ENCODE data around the gene FER. TPM values are rescaled to one million over a fixed set of nuclear protein-coding genes. Genes with fewer than 3 reads are reported as not detected.
"Not testable (repeated sequence)": the region's sequence is repeated elsewhere in the genome, so short reads cannot be mapped to it uniquely, and the experiment has no call there.

The FER gene
- total RNA-seq, 1 experiment from 2014 or later: 19.4 TPM

DNA sequence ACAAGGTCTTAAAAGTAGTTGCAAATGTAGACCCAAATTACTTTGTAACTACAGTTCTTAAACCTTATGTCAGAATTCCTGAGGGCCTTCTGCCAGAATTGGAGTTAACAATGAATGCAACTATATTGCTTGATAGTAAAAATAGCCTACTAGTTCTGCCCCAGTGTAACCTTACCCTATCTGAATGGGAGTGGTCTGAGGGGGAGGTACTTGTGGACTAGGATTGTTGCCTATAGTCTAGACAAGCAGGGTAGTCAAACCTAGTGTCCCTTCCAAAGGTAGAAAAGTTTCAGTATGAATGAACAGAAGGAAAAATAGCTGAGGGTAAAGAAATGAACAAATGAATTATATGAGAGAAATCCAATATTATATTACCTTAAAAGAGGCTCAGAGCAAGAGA is 419.9 kb downstream of the FER start:
- H3K9me3 ChIP-seq (ENCODE audit: low read length): no peaks in the 10 kb centered on the region
- intact Hi-C loops (cut with micrococcal nuclease): no loop called here
- no peaks in the 10 kb centered on the region for H3F3A ChIP-seq (ENCODE audit: low read length, unreplicated experiment)
- DNase-seq: no peak
- no peaks in the 10 kb centered on the region for H3K4me1 ChIP-seq (ENCODE audit: insufficient read depth, low read length)
- no TSS peak for BruUV-seq (replicated peaks)
- no peak overlapping the region for H2AFZ ChIP-seq (ENCODE audit: low read length)
- H4K20me1 ChIP-seq (ENCODE audit: low read length): no peaks in the 10 kb centered on the region
- no peak overlapping the region for H3K27ac ChIP-seq (ENCODE audit: low read length)
- TF ChIP-seq EZH2 (IDR thresholded peaks at IDR 0.05; ENCODE audit: low read length, unreplicated experiment) (no peak), EZH2phosphoT487 (IDR thresholded peaks at IDR 0.05; ENCODE audit: borderline replicate concordance, low read length) (no peak)
- TF ChIP-seq, protein P1, sequence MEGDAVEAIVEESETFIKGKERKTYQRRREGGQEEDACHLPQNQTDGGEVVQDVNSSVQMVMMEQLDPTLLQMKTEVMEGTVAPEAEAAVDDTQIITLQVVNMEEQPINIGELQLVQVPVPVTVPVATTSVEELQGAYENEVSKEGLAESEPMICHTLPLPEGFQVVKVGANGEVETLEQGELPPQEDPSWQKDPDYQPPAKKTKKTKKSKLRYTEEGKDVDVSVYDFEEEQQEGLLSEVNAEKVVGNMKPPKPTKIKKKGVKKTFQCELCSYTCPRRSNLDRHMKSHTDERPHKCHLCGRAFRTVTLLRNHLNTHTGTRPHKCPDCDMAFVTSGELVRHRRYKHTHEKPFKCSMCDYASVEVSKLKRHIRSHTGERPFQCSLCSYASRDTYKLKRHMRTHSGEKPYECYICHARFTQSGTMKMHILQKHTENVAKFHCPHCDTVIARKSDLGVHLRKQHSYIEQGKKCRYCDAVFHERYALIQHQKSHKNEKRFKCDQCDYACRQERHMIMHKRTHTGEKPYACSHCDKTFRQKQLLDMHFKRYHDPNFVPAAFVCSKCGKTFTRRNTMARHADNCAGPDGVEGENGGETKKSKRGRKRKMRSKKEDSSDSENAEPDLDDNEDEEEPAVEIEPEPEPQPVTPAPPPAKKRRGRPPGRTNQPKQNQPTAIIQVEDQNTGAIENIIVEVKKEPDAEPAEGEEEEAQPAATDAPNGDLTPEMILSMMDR (conservative IDR thresholded peaks at IDR 0.05; ENCODE audit: low read depth, low read length): no peak
- ChIA-PET CTCF (no interaction called here), POLR2A (ENCODE audit: unreplicated experiment) (no interaction called here)
- no peaks in the 10 kb centered on the region for H3K79me2 ChIP-seq (ENCODE audit: low read length)
- no peak overlapping the region for H3K4me3 ChIP-seq (ENCODE audit: low read length)
- H3K27me3 ChIP-seq (ENCODE audit: low read length): no peaks in the 10 kb centered on the region
- H3K36me3 ChIP-seq (ENCODE audit: low read depth, low read length): no peaks in the 10 kb centered on the region
- H3K9ac ChIP-seq (ENCODE audit: low read length): no peak overlapping the region
- H3K9me2 ChIP-seq (replicated peaks; ENCODE audit: low read length): no peaks in the 10 kb centered on the region
- no peak overlapping the region for H3K4me2 ChIP-seq (ENCODE audit: low read length)
- no peak for ATAC-seq

DNA sequence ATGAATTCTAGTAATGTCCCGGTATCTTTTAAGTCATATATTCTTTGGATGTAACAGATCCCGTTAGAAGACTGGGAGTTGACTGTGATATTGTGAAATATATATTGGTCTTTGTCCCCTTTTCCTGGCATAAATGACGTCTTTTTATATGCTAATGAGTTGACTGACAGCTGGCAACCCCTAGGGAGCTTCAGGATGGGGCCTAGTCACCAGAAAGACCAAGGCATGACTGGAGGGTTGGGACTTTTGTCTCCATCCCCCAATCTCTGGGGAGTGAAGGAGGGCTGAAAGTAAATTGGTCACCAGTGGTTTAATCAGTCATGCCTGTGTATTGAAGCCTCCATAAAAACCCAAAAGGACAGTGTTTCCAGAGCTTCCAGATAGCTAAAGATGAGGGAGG is 420.5 kb downstream of the FER start:
- BruUV-seq (replicated peaks): no TSS peak

DNA sequence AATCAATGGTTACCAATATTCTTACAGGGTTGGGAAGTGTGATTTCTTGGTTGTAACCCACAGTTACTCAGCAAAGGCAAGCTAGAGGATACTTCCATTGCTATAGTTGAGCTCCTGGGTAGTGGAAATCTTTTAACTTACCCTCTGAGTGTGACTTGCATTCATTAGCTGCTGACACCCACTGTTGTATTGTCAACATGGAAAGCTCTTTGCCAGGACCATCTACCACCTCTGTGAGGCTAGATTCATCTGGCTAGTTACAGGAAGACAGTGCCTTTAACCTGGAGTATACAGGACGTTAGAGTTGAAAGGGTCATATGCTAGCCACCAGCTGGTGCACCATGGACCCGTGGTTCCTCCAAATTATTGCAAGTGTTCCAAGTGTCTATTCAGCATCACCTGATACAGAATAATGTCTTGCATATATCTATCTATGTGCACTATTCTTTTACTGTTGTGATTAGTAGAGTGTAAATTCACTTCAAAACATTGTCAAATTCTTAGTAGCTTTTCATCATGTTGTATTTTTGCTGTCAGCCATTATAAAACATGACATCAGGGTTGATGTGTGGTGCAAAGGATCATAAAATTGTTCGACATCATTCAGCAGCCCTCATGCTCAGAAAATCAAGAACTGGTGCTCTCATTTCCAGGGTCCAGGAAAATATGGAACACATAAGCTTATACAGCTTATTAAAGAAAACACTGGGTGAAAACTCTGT is 423.1 kb downstream of the FER start:
- Histone ChIP-seq H3K9me3 (ENCODE audit: low read length) (no peaks in the 10 kb centered on the region), H3K27me3 (ENCODE audit: low read length) (no peaks in the 10 kb centered on the region), H2AFZ (ENCODE audit: low read length) (no peak overlapping the region), H3K4me2 (ENCODE audit: low read length) (no peak overlapping the region), H3K4me3 (ENCODE audit: low read length) (no peak overlapping the region), H3F3A (ENCODE audit: low read length, unreplicated experiment) (no peaks in the 10 kb centered on the region), H3K79me2 (ENCODE audit: low read length) (no peaks in the 10 kb centered on the region), H3K9me2 (replicated peaks; ENCODE audit: low read length) (no peaks in the 10 kb centered on the region), H4K20me1 (ENCODE audit: low read length) (no peaks in the 10 kb centered on the region), H3K9ac (ENCODE audit: low read length) (no peak overlapping the region), H3K27ac (ENCODE audit: low read length) (no peak overlapping the region), H3K4me1 (ENCODE audit: insufficient read depth, low read length) (no peaks in the 10 kb centered on the region), H3K36me3 (ENCODE audit: low read depth, low read length) (no peaks in the 10 kb centered on the region)
- BruUV-seq (replicated peaks): no TSS peak
- DNase-seq: no peak
- CTCF ChIA-PET: no interaction called here
- POLR2A ChIA-PET (ENCODE audit: unreplicated experiment): no interaction called here
- ATAC-seq: no peak
- intact Hi-C loops (cut with micrococcal nuclease): no loop called here
- TF ChIP-seq, protein P1 (conservative IDR thresholded peaks at IDR 0.05; ENCODE audit: low read depth, low read length): no peak
- TF ChIP-seq EZH2phosphoT487 (IDR thresholded peaks at IDR 0.05; ENCODE audit: borderline replicate concordance, low read length): no peak
- no peak for TF ChIP-seq EZH2 (IDR thresholded peaks at IDR 0.05; ENCODE audit: low read length, unreplicated experiment)

More for the DNA sequence above, 420.5 kb downstream of the FER start:
- Histone ChIP-seq H3K79me2 (ENCODE audit: low read length) (no peaks in the 10 kb centered on the region), H3F3A (ENCODE audit: low read length, unreplicated experiment) (no peaks in the 10 kb centered on the region), H3K36me3 (ENCODE audit: low read depth, low read length) (no peaks in the 10 kb centered on the region), H3K4me1 (ENCODE audit: insufficient read depth, low read length) (no peaks in the 10 kb centered on the region), H3K4me3 (ENCODE audit: low read length) (no peak overlapping the region), H3K27ac (ENCODE audit: low read length) (no peak overlapping the region), H3K9ac (ENCODE audit: low read length) (no peak overlapping the region), H3K27me3 (ENCODE audit: low read length) (no peaks in the 10 kb centered on the region), H3K9me2 (replicated peaks; ENCODE audit: low read length) (no peaks in the 10 kb centered on the region), H3K9me3 (ENCODE audit: low read length) (no peaks in the 10 kb centered on the region), H2AFZ (ENCODE audit: low read length) (no peak overlapping the region), H4K20me1 (ENCODE audit: low read length) (no peaks in the 10 kb centered on the region), H3K4me2 (ENCODE audit: low read length) (no peak overlapping the region)
- TF ChIP-seq EZH2phosphoT487 (IDR thresholded peaks at IDR 0.05; ENCODE audit: borderline replicate concordance, low read length): no peak
- TF ChIP-seq, protein P1 (conservative IDR thresholded peaks at IDR 0.05; ENCODE audit: low read depth, low read length): no peak
- no peak for TF ChIP-seq EZH2 (IDR thresholded peaks at IDR 0.05; ENCODE audit: low read length, unreplicated experiment)
- ATAC-seq (no peak), DNase-seq (no peak)
- ChIA-PET POLR2A (ENCODE audit: unreplicated experiment) (no interaction called here), CTCF (no interaction called here)
- intact Hi-C loops (cut with micrococcal nuclease): no loop called here

DNA sequence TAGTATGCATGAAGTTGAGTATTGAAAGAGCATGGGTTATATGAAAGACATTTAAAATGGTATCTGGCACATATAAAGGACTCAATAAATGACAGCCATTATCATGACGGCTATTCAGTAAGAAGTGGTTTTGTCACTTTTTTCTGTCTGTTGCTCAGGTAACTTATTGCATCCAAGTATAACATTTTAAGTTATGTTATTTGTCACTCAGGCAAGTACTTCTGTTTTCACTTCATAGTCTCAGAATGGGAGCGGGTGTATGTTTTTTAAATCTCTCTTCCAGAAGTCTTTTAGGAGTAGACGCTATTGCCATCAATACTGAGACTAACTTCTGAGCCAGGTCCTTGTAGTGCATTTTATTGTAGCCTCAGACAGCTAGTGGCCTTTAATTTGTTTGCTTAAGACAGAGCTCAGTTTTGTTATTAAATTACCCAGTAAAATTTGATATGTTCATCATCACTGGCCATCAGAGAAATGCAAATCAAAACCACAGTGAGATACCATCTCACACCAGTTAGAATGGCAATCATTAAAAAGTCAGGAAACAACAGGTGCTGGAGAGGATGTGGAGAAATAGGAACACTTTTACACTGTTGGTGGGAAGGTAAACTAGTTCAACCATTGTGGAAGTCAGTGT is 423.9 kb downstream of the FER start:
- H4K20me1 ChIP-seq (ENCODE audit: low read length); intact Hi-C loops (cut with micrococcal nuclease); H3K9me3 ChIP-seq (ENCODE audit: low read length); BruUV-seq (replicated peaks); CTCF ChIA-PET; H3K4me3 ChIP-seq (ENCODE audit: low read length); H3K4me1 ChIP-seq (ENCODE audit: insufficient read depth, low read length); H3F3A ChIP-seq (ENCODE audit: low read length, unreplicated experiment); H3K79me2 ChIP-seq (ENCODE audit: low read length); ATAC-seq; H3K27ac ChIP-seq (ENCODE audit: low read length); H3K4me2 ChIP-seq (ENCODE audit: low read length); H3K36me3 ChIP-seq (ENCODE audit: low read depth, low read length); POLR2A ChIA-PET (ENCODE audit: unreplicated experiment); DNase-seq; H3K9ac ChIP-seq (ENCODE audit: low read length); H2AFZ ChIP-seq (ENCODE audit: low read length); H3K27me3 ChIP-seq (ENCODE audit: low read length); H3K9me2 ChIP-seq (replicated peaks; ENCODE audit: low read length): not testable (repeated sequence)
